D721Med (cell line): ENCODE measurements around the gene CRISPLD2.
"Not testable (repeated sequence)": the region's sequence is repeated elsewhere in the genome, so short reads cannot be mapped to it uniquely, and the experiment has no call there.

Experiments used
- DNase-seq: peaks from one replicate; pipeline ENCODE4 v3.0.0; 2011; ENCODE audit warnings: low spot score; ENCODE audit not compliant: insufficient read length
- FAIRE-seq: peaks from 2 replicates; lab custom pipeline; 2011; peaks lifted over from hg19 to GRCh38; lab: Jason Lieb, UNC
- TF ChIP-seq, protein P1 (sequence below): IDR thresholded peaks from 2 replicates; pipeline ENCODE4 v1.5.1; 2012; ENCODE audit warnings: mild to moderate bottlenecking, control low read depth; ENCODE audit not compliant: insufficient read depth; ENCODE audit errors: missing control alignments

CRISPLD2 gene

DNA sequence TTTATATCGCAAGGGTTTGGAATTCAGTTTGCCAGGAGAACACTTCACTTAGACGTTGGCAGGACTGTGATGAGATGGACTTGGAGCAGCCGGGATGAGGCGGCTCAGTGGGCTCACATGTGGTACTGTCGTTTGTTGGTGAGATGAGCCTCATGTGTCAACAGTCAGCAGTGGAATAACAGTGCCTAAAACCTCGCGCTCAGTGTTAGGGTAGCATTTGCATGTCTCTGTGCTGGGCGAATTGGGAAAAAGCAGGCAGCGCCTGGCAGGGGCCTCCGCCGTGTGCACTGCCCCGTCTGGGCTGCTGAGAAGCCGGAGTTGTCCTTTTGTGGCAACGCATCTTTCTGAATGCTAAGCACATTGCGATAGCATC, 49.7 kb downstream of the CRISPLD2 start:
- TF ChIP-seq, protein P1, sequence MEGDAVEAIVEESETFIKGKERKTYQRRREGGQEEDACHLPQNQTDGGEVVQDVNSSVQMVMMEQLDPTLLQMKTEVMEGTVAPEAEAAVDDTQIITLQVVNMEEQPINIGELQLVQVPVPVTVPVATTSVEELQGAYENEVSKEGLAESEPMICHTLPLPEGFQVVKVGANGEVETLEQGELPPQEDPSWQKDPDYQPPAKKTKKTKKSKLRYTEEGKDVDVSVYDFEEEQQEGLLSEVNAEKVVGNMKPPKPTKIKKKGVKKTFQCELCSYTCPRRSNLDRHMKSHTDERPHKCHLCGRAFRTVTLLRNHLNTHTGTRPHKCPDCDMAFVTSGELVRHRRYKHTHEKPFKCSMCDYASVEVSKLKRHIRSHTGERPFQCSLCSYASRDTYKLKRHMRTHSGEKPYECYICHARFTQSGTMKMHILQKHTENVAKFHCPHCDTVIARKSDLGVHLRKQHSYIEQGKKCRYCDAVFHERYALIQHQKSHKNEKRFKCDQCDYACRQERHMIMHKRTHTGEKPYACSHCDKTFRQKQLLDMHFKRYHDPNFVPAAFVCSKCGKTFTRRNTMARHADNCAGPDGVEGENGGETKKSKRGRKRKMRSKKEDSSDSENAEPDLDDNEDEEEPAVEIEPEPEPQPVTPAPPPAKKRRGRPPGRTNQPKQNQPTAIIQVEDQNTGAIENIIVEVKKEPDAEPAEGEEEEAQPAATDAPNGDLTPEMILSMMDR: no peak
- no peak for DNase-seq
- no peak for FAIRE-seq

DNA sequence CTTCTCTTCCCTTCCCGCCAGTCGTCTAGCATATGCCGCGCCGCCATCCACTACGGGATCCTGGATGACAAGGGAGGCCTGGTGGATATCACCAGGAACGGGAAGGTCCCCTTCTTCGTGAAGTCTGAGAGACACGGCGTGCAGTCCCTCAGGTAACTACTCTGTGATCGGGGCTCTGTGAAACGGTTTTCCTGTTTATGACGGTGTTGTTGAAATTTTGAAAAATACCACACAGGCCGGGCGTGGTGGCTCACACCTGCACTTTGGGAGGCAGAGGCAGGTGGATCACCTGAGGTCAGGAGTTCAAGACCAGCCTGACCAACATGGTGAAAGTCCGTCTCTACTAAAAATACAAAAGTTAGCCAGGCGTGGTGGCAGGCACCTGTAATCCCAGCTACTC, 53.2 kb downstream of the CRISPLD2 start:
- DNase-seq, FAIRE-seq: not testable (repeated sequence)

DNA sequence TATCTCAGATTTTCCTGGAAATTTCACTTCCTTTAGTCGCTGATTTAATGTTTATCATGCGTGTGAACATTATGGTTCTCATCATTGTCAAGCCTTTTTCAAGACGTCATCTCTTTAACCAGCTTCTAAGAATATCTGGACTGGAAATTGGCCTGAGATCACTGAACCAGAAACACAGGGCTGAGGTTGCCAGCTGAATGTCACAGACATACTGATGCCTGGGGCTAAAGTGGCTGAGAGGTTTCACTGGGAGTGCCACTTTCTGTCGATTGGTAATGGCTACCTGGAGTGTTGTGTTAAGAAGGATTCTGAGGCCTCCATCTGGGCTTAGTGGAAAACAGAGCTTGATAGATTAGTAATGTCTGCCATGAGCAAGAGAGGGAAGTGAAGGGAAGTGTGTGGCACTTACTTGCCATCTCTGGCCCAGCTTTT, 54.2 kb downstream of the CRISPLD2 start:
- TF ChIP-seq, protein P1: no peak
- DNase-seq (no peak), FAIRE-seq (no peak)

DNA sequence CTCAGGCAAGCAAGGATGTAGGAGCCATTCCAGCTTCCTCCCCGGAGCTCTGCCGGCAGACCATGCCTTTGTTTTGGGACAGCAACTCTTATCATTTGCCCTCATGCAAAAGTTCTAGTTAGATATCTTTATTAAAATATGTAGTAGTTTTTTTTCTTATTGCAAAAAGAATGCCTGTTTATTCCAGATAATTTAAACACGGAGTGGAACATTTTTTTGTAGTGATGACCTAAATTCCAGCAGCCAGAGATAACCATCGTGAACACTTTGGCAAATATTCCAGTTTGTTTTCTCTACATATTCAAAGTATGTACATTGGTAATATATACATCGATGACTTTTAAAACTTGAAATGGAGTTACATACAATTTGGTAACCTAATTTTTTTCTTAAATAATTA, 54.8 kb downstream of the CRISPLD2 start:
- no peak for DNase-seq
- no peak for FAIRE-seq
- TF ChIP-seq, protein P1: no peak

DNA sequence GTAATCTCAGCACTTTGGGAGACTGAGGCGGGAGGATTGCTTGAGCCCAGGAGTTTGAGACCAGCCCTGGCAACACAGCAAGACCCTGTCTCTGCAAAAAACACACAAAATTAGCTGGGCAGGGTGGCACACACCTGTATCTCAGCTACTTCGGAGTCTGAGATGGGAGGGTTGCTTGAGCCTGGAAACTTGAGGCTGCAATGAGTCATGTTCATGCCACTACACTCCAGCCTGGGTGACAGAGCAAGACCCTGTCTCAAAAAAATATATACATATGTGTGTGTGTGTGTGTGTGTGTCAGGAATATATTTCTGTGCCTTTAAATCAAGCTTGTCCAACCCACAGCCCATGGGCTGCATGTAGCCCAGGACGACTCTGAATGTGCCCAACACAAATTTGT, 55.2 kb downstream of the CRISPLD2 start:
- DNase-seq (no peak), FAIRE-seq (no peak)
- TF ChIP-seq, protein P1: no peak

DNA sequence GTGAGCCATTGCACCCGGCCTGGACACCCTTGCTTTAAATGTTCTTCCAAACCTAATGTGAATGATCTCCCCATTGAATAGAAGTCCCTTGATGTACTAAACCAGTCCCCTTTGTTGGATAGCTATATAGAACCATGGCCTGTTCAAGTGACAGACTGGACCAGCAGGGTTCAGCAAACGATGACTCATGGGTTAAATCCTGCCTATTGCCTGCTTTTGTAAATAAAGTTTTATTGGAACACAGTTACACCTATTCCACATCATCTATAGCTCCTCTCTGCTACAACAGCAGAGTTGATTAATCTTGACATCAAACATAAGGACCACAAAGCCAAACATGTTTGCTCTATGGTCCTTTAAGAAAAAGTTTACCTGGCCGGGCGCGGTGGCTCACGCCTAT, 56.1 kb downstream of the CRISPLD2 start:
- FAIRE-seq: no peak
- no peak for DNase-seq

DNA sequence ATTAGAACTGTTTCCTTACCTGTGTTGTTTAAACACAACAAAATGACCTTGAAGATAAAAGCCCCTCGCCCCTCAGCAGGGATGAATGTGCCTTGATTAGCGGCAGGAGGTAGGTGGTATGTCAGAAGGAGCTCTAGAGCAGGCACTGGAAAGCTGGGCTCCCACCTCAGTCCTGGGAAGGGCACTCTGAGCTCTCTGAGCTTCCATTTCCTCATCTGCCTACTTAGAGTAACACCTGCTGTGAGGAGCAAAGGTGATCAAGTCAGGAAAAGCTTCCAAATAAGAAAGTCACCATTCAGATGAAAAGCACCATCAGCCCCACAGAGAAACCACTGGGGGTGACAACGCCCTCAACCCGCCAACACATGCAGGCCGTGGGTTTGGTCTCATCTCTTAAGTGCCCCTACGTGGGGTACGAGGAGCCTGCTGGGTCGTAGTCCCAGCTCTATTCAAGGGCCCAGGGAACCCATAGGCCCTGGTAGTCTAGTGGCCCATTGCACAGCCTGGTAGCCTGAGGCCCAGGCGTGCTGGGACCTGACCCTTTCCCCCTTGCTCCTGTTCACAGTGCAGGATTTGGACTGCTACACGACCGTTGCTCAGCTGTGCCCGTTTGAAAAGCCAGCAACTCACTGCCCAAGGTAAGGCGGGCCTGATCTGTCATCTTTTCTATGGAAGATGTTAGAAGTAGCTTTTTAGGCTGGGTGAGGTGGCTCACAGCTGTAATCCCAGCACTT, 57.3 kb downstream of the CRISPLD2 start:
- DNase-seq (no peak), FAIRE-seq (no peak)
- TF ChIP-seq, protein P1: no peak

More for the DNA sequence above, 56.1 kb downstream of the CRISPLD2 start:
- TF ChIP-seq, protein P1: no peak

DNA sequence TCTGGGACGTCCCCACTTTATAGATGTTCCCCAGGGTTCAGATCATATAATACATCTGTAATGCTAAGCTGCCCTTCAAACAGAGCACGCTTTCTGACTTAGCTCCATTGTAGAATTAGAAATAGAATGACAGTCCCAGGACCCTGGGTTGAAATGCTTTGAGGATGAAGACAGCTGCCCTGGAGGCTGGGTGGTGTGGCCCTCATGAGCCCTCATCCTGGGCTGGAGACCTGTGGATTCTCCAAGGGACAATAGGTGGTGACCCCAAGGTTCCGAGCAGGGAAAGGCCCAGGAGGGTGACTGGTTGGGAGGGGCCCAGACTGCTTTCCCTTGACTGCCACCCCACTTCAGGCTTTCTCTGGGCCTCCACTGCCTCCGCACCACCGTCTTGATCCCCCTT, 59.0 kb downstream of the CRISPLD2 start:
- FAIRE-seq (no peak), DNase-seq (no peak)
- TF ChIP-seq, protein P1: no peak
